Psoas muscle (tissue), 8 donors: ENCODE measurements around the gene MVB12A. TPM values are rescaled to one million over a fixed set of nuclear protein-coding genes. Genes with fewer than 3 reads are reported as not detected.
A peak's percentile ranks its signal among the peaks of the same experiment; 100 is the strongest.

Experiments
- ATAC-seq, 4 donors: fragments of 200-7000 bp; cut with Tn5 transposase; one replicate each; pipeline ENCODE4 v1.9.1; 2020; ENCODE audit warnings: moderate library complexity in 3 of 4, mild to moderate bottlenecking in 2 of 4
- DNase-seq, 2 donors: peaks; one replicate each; pipeline ENCODE4 v3.0.0-alpha.2; 2020
- H3K27ac ChIP-seq: fragments of 200-600 bp; one replicate; pipeline ENCODE4 v1.8.0; 2022
- H3K27me3 ChIP-seq, 3 donors: fragments of 200-600 bp in 1 of 3; one replicate each; pipeline versions ENCODE4 v1.6.1 to v1.8.0; 2013 to 2022; ENCODE audit warnings: low read length in 2 of 3, mild to moderate bottlenecking in 2 of 3, moderate library complexity in 1 of 3; ENCODE audit not compliant: insufficient read depth in 3 of 3
- H3K36me3 ChIP-seq, 2 donors: fragments of 200-600 bp in 1 of 2; one replicate each; pipeline versions ENCODE4 v1.6.1 to v1.8.0; 2013 to 2022; ENCODE audit warnings: low read depth in 1 of 2, mild to moderate bottlenecking in 1 of 2, moderate library complexity in 1 of 2; ENCODE audit not compliant: insufficient read depth in 1 of 2
- H3K4me1 ChIP-seq: fragments of 200-600 bp; one replicate; pipeline ENCODE4 v1.8.0; 2022
- H3K4me3 ChIP-seq: fragments of 200-600 bp; one replicate; pipeline ENCODE4 v1.8.0; 2022; ENCODE audit warnings: mild to moderate bottlenecking
- H3K9me3 ChIP-seq: fragments of 200-600 bp; one replicate; pipeline ENCODE4 v1.8.0; 2022
- WGBS, 3 donors: extraction: QIAGEN DNeasy Blood & Tissue Kit; methylation state at CpG; one replicate each; pipeline versions ENCODE4 v1.1.6 to v1.1.7; 2013; 5-methylcytosine and 5-hydroxymethylcytosine counted together
- intact Hi-C, 2 donors: fragments of 100-400 bp; cut with DNase I; formaldehyde crosslinking; loops; one replicate each; pipeline versions ENCODE4 v1.11.0 to v1.14.2; 2022
- polyA plus RNA-seq, 3 donors: library from polyadenylated mRNA; stranded (reverse); fragments of 200-250 nt; gene quantifications; one replicate each; pipeline ENCODE4 v1.2.3, GENCODE V29; 2013
- total RNA-seq, 4 donors: library from RNA; stranded (reverse); fragmentation: NEBNext Ultra II Directional in 2 of 4; extraction: Animal tissue kit (Norgen Biotek cat#: 25700) in 2 of 4; gene quantifications; one replicate each; pipeline versions ENCODE4 v1.2.1 to v1.2.4, GENCODE V29; 2021 to 2023
- TF ChIP-seq, protein P1 (sequence below): fragments of 200-600 bp; IDR thresholded peaks from one replicate; pipeline ENCODE4 v1.8.0; 2022; ENCODE audit warnings: antibody characterized with exemption
- donor health status: healthy with polysubstance abuse.
- donor health status: DM: no; HTN: no; CAD: no; lungs with moderate emphysema.
- donor health status: Bipolar disorder and iron deficiency.
- donor health status: healthy.
- donor health status: DM: yes; HTN: yes; CAD: no.
- donor health status: DM: no; HTN: no; CAD: no.
- donor health status: DM: no; HTN: no; CAD: no.
- donor health status: DM: yes; HTN: yes; CAD: no.

MVB12A gene
- total and polyA plus RNA-seq, 7 donors = 15.6 to 79.7 (median 23.7) TPM

- peak overlapping the region; percentile 93 for H3K27ac ChIP-seq
Measured at GRCh38 chr19:17466487-17466850, 46.6 kb downstream of the MVB12A start.

GRCh38 chr19:17467471-17468301 lies 47.8 kb downstream of the MVB12A start:
- ATAC-seq = peak in 1 of 4 donors; percentile 14
- peaks cover 29% of the 10 kb centered on the region for H3K4me1 ChIP-seq
- peak overlapping the region; percentile 88 for H3K4me3 ChIP-seq
- no peaks in the 10 kb centered on the region for H3K27me3 ChIP-seq
- no peaks in the 10 kb centered on the region for H3K9me3 ChIP-seq
- H3K27ac ChIP-seq = peak overlapping the region; percentile 93
- peak in 1 of 2 donors; percentile 78 for DNase-seq
- intact Hi-C loops = loop anchor here (2.0 to 5.0 kb wide), 2 partner anchors 73 to 120 kb away; partner anchors contain the start of gene CCDC194 (in 1 of the 2)
- TF ChIP-seq, protein P1, sequence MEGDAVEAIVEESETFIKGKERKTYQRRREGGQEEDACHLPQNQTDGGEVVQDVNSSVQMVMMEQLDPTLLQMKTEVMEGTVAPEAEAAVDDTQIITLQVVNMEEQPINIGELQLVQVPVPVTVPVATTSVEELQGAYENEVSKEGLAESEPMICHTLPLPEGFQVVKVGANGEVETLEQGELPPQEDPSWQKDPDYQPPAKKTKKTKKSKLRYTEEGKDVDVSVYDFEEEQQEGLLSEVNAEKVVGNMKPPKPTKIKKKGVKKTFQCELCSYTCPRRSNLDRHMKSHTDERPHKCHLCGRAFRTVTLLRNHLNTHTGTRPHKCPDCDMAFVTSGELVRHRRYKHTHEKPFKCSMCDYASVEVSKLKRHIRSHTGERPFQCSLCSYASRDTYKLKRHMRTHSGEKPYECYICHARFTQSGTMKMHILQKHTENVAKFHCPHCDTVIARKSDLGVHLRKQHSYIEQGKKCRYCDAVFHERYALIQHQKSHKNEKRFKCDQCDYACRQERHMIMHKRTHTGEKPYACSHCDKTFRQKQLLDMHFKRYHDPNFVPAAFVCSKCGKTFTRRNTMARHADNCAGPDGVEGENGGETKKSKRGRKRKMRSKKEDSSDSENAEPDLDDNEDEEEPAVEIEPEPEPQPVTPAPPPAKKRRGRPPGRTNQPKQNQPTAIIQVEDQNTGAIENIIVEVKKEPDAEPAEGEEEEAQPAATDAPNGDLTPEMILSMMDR = no peak
- no peaks in the 10 kb centered on the region for H3K36me3 ChIP-seq
- 43 to 66% (median 46%) methylated on average over 12 of the region's 12 CpGs for WGBS, 3 donors

More at GRCh38 chr19:17466487-17466850, 46.6 kb downstream of the MVB12A start:
- H3K9me3 ChIP-seq = no peaks in the 10 kb centered on the region
- TF ChIP-seq, protein P1 = no peak
- peaks cover 26% of the 10 kb centered on the region for H3K4me1 ChIP-seq
- no peak overlapping the region for H3K4me3 ChIP-seq
- H3K36me3 ChIP-seq = no peaks in the 10 kb centered on the region
- H3K27me3 ChIP-seq = no peaks in the 10 kb centered on the region
- peak in 1 of 2 donors; percentile 47 for DNase-seq
- intact Hi-C loops = loop anchor here (2.0 to 5.0 kb wide), 2 partner anchors 72 to 119 kb away; partner anchors contain the start of gene CCDC194 (in 1 of the 2)
- ATAC-seq = no peak
- 32 to 42% (median 36%) methylated on average over 6 of the region's 6 CpGs for WGBS, 3 donors

DNA sequence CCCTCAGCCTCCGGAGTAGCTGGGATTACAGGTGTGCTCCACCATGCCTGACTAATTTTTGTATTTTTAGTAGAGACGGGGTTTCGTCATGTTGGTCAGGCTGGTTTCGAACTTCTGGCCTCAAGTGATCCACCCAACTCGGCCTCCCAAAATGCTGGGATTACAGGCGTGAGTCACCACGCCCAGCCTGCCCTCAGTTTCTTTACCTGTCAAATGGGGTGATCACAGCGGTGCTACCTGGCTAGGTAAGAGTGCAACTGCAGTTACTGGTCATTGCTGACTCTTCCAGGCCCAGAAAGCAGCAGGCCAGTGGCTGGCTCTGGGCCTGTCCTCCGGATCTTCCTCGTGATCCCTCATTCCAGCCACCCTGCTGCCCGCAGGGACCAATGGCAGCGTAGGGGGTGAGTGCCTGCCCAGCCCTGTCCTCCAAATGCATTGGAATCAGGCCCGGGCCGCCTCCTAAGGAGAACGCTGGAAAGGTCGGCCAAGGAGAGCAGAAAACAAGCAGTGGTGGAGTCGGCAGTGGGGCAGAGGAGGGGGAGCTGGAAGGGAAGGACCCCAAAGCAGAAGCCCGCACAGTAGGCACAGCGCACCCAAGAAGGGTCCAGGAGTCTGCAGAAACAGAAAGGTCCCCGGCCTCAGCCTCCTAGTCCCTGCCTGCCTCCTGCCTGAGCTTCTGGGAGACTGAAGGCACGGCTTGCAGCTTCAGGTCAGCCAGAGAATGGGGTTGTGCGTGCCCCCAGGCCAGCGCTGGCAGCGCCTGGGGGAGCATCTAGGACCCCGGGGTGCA lies 48.6 kb downstream of the MVB12A start:
- Histone ChIP-seq H3K27ac (peak overlapping the region; percentile 93), H3K4me3 (peak overlapping the region; percentile 88), H3K9me3 (no peaks in the 10 kb centered on the region), H3K36me3 (no peaks in the 10 kb centered on the region), H3K27me3 (no peaks in the 10 kb centered on the region), H3K4me1 (peaks cover 32% of the 10 kb centered on the region)
- 26 to 42% (median 30%) methylated on average over 24 to 25 of the region's 25 CpGs for WGBS, 3 donors
- TF ChIP-seq, protein P1 = no peak
- ATAC-seq = peak; percentile 25 to 59 (median 53)
- intact Hi-C loops = loop anchor here (5.0 kb wide), 1 partner anchor 121 kb away; no protein-coding TSS in a partner anchor
- peak; percentile 72 to 89 for DNase-seq

- Histone ChIP-seq H3K27me3 (no peaks in the 10 kb centered on the region), H3K4me1 (peaks cover 35% of the 10 kb centered on the region), H3K27ac (peak overlapping the region; percentile 93), H3K36me3 (peaks cover 0 to 2% of the 10 kb centered on the region in 2 donors), H3K9me3 (no peaks in the 10 kb centered on the region), H3K4me3 (peak overlapping the region; percentile 88)
- WGBS, 3 donors = 1 to 4% (median 1%) methylated on average over 19 of the region's 19 CpGs
- DNase-seq = no peak
- ATAC-seq = peak in 3 of 4 donors; percentile 0 to 3 (median 0)
- TF ChIP-seq, protein P1 = no peak
- intact Hi-C loops = loop anchor here (5.0 kb wide), 1 partner anchor 122 kb away; no protein-coding TSS in a partner anchor
Measured at GRCh38 chr19:17469092-17469480, 49.2 kb downstream of the MVB12A start.
